HepG2 (cell line): ENCODE data around the gene CCN2. TPM values are rescaled to one million over a fixed set of nuclear protein-coding genes. Genes with fewer than 3 reads are reported as not detected.
A peak's percentile ranks its signal among the peaks of the same experiment; 100 is the strongest.

Experiments used
- ARID5B ChIP-seq: IDR thresholded peaks from 2 replicates; pipeline ENCODE4 v1.4.0; 2020; ENCODE audit warnings: mild to moderate bottlenecking, missing genetic modification reagents
- GABPA ChIP-seq, 2 experiments: IDR thresholded peaks; 2 replicates each; pipeline ENCODE4 v1.6.1; 2011 to 2016; ENCODE audit warnings: low read depth in 2 of 2, low read length in 1 of 2, missing biosample characterization in 1 of 2, missing genetic modification characterization in 1 of 2
- GMEB1 ChIP-seq: sonication (generic); formaldehyde crosslinking; IDR thresholded peaks from 2 replicates; pipeline ENCODE4 v1.5.1; 2020; ENCODE audit warnings: missing genetic modification reagents, mild to moderate bottlenecking, borderline replicate concordance
- NFKBIZ ChIP-seq: IDR thresholded peaks from 2 replicates; pipeline ENCODE4 v1.6.1; 2018; ENCODE audit warnings: missing genetic modification reagents, missing compliant biosample characterization
- PTBP1 ChIP-seq: fragments of 200-400 bp; formaldehyde crosslinking; IDR thresholded peaks from 2 replicates; pipeline ENCODE4 v1.6.1; 2018; ENCODE audit warnings: low read length, low read depth; ENCODE audit not compliant: poor library complexity, severe bottlenecking
- RNF219 ChIP-seq: sonication (generic); formaldehyde crosslinking; IDR thresholded peaks from 2 replicates; pipeline ENCODE4 v1.5.0; 2020; ENCODE audit warnings: mild to moderate bottlenecking, missing genetic modification reagents
- SKI ChIP-seq: fragments of 450-650 bp; IDR thresholded peaks from one replicate; pipeline ENCODE4 v1.6.1; 2018; ENCODE audit warnings: mild to moderate bottlenecking; ENCODE audit not compliant: partially characterized antibody
- ZNF232 ChIP-seq: sonication (generic); formaldehyde crosslinking; IDR thresholded peaks from 2 replicates; pipeline ENCODE4 v1.4.0; 2020; ENCODE audit warnings: missing genetic modification reagents, borderline replicate concordance
- ZNF24 ChIP-seq: fragments of 450-650 bp; IDR thresholded peaks from 2 replicates; pipeline ENCODE4 v1.6.1; 2017; ENCODE audit warnings: antibody characterized with exemption, mild to moderate bottlenecking
- ZNF318 ChIP-seq: sonication (generic); formaldehyde crosslinking; IDR thresholded peaks from 2 replicates; pipeline ENCODE4 v1.4.0; 2020; ENCODE audit warnings: mild to moderate bottlenecking, missing genetic modification reagents
- polyA plus RNA-seq, 8 experiments: library from polyadenylated mRNA; depleted of rRNA in 3 of 8; stranded (reverse) in 7 of 8; unstranded in 1 of 8; fragments of >200 nt; fragmentation: Illumina TruSeq in 4 of 8; extraction: Trizol in 4 of 8; gene quantifications; 2 replicates each; pipeline versions ENCODE4 v1.2.1 to v1.2.3, GENCODE V29; 2011 to 2016; ENCODE audit warnings: low read depth in 4 of 8, missing spikeins in 1 of 8, mixed read lengths in 1 of 8; ENCODE audit not compliant: insufficient read depth in 1 of 8
- total RNA-seq, 5 experiments: library from RNA; depleted of rRNA; stranded (reverse); fragments of >200 nt; fragmentation: Illumina TruSeq; extraction: Trizol; gene quantifications; 2 replicates each; pipeline ENCODE4 v1.2.3, GENCODE V29; 2016; ENCODE audit warnings: low read depth in 1 of 5

CCN2 gene
- total and polyA plus RNA-seq, 2 of the 13 experiments (the other 11 are each of a cell fraction or from before 2014, with no cell fraction given): 34.7 to 316 TPM

- TF ChIP-seq ZNF318 (CRISPR knock-in tag) (no peak), SKI (peak; percentile 89), ZNF232 (CRISPR knock-in tag) (no peak; the same call in 1 of the 2 replicates), ZNF24 (no peak; the same call in 1 of the 2 replicates), NFKBIZ (peak; percentile 98), GABPA (IDR thresholded peaks at IDR 0.05; ENCODE audit: low read depth, low read length) (no peak), GABPA (CRISPR knock-in tag; IDR thresholded peaks at IDR 0.05; ENCODE audit: low read depth) (peak; percentile 65), PTBP1 (no peak), RNF219 (CRISPR knock-in tag) (peak; percentile 97), GMEB1 (CRISPR knock-in tag) (peak; percentile 25; the same call in 1 of the 2 replicates), ARID5B (CRISPR knock-in tag) (peak; percentile 99)
Observed at GRCh38 chr6:131980791-131981623, 29.8 kb upstream of the CCN2 start (continued).
